ENCODE results near the gene MMP2.

GRCh38 chr16:55530316-55530856, 51.4 kb downstream of the MMP2 start:
- TF ChIP-seq POLR2A (IDR thresholded peaks at IDR 0.05; ENCODE audit: low read length) (no peak), GATA1 (IDR thresholded peaks at IDR 0.05; ENCODE audit: low read depth, low read length) (no peak)
